Measurements from ENCODE around the gene KRTAP24-1. TPM values are rescaled to one million over a fixed set of nuclear protein-coding genes. Genes with fewer than 3 reads are reported as not detected.

KRTAP24-1 gene
- total and polyA plus RNA-seq, 7 donors: not detected

DNA sequence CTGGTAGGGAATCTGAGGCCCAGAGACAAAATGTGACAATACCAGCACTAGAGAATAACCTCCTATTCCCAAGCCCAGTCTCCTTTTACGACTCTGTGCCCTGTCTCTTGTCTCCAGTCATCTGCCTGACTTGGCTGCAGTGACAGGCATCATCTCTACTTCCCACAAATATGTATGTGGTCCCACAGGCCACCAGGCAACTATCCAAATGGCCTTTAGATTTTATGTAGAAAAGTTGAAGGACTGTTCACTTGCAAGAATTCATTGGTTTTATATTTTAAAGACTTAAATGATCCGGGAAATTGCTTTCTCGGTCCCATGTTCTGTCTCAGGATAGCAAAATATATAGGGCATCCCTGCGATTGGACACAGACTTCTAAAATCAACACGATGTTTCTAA, 11.6 kb downstream of the KRTAP24-1 start:
- Histone ChIP-seq H3K27ac (no peak overlapping the region), H3K36me3 (ENCODE audit: insufficient read depth in 1 of 2, low read depth in 1 of 2) (no peaks in the 10 kb centered on the region), H3K4me1 (no peaks in the 10 kb centered on the region), H3K27me3 (ENCODE audit: insufficient read depth in 3 of 3, low read length in 2 of 3) (no peaks in the 10 kb centered on the region), H3K4me3 (no peak overlapping the region), H3K9me3 (no peaks in the 10 kb centered on the region)
- WGBS, 3 donors: 63 to 76% (median 67%) methylated on average over 5 of the region's 5 CpGs
- DNase-seq: no peak
- TF ChIP-seq, protein P1, sequence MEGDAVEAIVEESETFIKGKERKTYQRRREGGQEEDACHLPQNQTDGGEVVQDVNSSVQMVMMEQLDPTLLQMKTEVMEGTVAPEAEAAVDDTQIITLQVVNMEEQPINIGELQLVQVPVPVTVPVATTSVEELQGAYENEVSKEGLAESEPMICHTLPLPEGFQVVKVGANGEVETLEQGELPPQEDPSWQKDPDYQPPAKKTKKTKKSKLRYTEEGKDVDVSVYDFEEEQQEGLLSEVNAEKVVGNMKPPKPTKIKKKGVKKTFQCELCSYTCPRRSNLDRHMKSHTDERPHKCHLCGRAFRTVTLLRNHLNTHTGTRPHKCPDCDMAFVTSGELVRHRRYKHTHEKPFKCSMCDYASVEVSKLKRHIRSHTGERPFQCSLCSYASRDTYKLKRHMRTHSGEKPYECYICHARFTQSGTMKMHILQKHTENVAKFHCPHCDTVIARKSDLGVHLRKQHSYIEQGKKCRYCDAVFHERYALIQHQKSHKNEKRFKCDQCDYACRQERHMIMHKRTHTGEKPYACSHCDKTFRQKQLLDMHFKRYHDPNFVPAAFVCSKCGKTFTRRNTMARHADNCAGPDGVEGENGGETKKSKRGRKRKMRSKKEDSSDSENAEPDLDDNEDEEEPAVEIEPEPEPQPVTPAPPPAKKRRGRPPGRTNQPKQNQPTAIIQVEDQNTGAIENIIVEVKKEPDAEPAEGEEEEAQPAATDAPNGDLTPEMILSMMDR (IDR thresholded peaks at IDR 0.05): no peak
- intact Hi-C loops (cut with DNase I): no loop called here
- no peak for ATAC-seq

DNA sequence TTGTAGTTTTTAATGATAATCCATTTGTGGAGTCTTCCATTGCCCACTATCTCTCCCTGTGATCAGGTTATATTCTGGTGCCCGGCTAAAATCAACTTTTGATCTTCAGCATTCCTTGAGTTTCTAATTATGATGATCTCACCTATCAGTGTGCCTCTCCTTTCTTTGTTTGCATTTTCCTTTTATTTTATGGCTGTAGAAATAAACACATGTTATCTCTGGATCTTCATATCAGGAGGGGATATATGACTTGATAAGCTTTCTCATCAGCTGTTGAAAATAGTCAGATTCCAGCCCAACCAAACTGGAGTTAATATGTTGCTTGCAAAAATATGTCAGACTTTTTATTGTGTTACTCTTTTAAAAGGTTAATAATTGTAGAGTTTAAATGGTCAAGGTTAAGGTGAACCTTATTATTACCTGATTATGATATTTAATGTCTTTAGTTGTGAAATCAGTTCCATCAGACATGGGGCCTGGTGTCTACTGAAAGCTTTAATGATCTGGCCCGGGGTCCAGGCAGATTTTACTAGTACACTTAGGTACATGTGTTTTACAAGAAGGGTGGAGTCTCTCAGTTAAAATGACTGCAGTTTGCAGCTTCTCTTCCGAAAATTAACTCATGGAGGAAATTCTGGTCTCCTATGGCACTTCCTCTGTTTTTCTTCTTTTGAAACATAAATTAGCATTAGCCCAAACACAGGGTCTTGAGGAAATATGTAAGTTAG, 12.8 kb downstream of the KRTAP24-1 start:
- no peaks in the 10 kb centered on the region for H3K4me1 ChIP-seq
- DNase-seq (no peak), ATAC-seq (no peak)
- 65 to 73% (median 70%) methylated on average over 3 of the region's 3 CpGs for WGBS, 3 donors
- TF ChIP-seq, protein P1 (IDR thresholded peaks at IDR 0.05): no peak
- intact Hi-C loops (cut with DNase I): no loop called here
- no peaks in the 10 kb centered on the region for H3K36me3 ChIP-seq (ENCODE audit: insufficient read depth in 1 of 2, low read depth in 1 of 2)
- H3K4me3 ChIP-seq: no peak overlapping the region
- no peaks in the 10 kb centered on the region for H3K9me3 ChIP-seq
- no peak overlapping the region for H3K27ac ChIP-seq
- no peaks in the 10 kb centered on the region for H3K27me3 ChIP-seq (ENCODE audit: insufficient read depth in 3 of 3, low read length in 2 of 3)

DNA sequence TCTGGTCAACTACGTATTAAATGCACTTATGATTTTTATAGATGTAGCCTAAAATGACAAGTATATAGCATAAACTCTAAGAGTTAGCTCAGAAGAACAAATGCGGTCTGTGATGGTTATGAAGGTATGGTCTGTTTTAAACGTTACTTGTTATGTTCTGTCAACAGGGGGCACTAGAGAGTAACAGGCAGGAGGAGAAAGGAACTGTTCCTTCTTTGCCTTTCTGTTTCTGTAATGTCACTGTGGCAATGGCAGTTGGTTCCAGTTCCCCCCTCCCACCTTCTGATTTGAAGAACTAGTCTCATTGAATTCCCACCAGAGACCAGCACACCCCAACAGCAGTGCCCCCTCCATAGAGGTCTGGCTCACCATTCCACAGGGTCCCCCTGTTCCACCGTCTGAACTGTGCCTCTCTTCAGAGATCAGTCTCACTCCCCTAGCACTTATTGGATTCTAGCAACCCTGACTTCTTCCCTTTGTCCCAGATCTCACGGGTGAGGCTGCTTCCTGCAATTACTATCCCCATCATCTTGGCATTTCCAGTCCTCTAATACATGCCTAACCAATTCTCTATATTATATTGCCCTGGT, 14.0 kb downstream of the KRTAP24-1 start:
- no peak overlapping the region for H3K27ac ChIP-seq
- TF ChIP-seq, protein P1 (IDR thresholded peaks at IDR 0.05): no peak
- intact Hi-C loops (cut with DNase I): no loop called here
- H3K4me3 ChIP-seq: no peak overlapping the region
- H3K4me1 ChIP-seq: no peaks in the 10 kb centered on the region
- no peaks in the 10 kb centered on the region for H3K9me3 ChIP-seq
- H3K36me3 ChIP-seq (ENCODE audit: insufficient read depth in 1 of 2, low read depth in 1 of 2): no peaks in the 10 kb centered on the region
- ATAC-seq (no peak), DNase-seq (no peak)
- 60 to 69% (median 64%) methylated on average over 5 of the region's 5 CpGs for WGBS, 3 donors
- no peaks in the 10 kb centered on the region for H3K27me3 ChIP-seq (ENCODE audit: insufficient read depth in 3 of 3, low read length in 2 of 3)

DNA sequence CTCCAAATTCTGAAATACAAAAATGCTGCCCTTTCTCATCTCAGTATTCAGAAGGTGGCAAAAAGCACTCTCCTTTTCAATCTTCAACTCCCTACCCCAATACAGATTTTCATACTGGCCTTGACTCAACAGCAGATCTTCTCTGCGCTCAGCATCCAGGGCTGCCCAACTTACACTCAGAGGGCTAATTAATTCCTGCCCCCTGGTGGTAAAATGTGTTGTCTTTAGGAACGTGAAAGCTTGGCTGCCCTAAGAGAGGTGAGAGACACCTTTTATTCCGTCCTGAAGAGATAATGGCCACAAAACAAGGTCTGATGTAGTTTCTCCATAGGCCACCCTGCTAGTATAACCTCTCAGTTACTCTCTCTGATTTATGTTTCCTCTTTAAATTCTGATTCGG, 25.0 kb downstream of the KRTAP24-1 start:
- ATAC-seq (no peak), DNase-seq (no peak)
- Histone ChIP-seq H3K4me3 (no peak overlapping the region), H3K4me1 (no peaks in the 10 kb centered on the region), H3K27me3 (ENCODE audit: insufficient read depth in 3 of 3, low read length in 2 of 3) (no peaks in the 10 kb centered on the region), H3K36me3 (ENCODE audit: insufficient read depth in 1 of 2, low read depth in 1 of 2) (no peaks in the 10 kb centered on the region), H3K27ac (no peak overlapping the region), H3K9me3 (no peaks in the 10 kb centered on the region)
- intact Hi-C loops (cut with DNase I): no loop called here
- TF ChIP-seq, protein P1 (IDR thresholded peaks at IDR 0.05): no peak
- 52 to 55% (median 54%) methylated on average over 4 of the region's 4 CpGs for WGBS, 3 donors
